Esophagus mucosa (tissue), 1 donor: ENCODE measurements around the gene MYO3A. TPM values are rescaled to one million over a fixed set of nuclear protein-coding genes. Genes with fewer than 3 reads are reported as not detected.
"Not testable (repeated sequence)": the region's sequence is repeated elsewhere in the genome, so short reads cannot be mapped to it uniquely, and the experiment has no call there.

ENCODE experiments used
- ATAC-seq: fragments of 200-7000 bp; cut with Tn5 transposase; one replicate; pipeline ENCODE4 v1.9.1; 2020
- total RNA-seq: library from RNA; stranded (reverse); gene quantifications from one replicate; pipeline ENCODE4 v1.2.4, GENCODE V29; 2023
- donor health status: DM: yes; HTN: yes; CAD: no.

Gene MYO3A
- total RNA-seq, 1 donor from 2014 or later, result 0.20 TPM

DNA sequence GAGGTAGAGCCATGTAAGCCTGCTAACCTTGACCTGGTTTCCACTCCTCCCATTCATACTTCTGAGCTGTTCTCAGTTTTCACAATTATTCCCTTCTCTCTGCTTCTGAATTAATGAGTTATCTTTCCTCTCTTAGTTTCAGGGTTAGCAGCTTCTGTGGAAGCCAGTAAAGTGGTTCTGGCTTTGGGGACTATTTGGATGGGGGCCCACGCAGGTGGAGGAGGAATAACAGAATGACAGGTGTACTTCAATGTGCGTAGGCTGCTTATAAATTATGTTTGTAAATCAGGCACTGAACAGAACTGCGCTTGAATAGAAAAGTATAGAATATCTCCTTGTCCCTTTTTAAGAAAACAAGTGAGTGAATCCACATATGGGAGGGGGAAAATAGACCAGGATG is 153.6 kb downstream of the MYO3A start:
- ATAC-seq, result no peak

DNA sequence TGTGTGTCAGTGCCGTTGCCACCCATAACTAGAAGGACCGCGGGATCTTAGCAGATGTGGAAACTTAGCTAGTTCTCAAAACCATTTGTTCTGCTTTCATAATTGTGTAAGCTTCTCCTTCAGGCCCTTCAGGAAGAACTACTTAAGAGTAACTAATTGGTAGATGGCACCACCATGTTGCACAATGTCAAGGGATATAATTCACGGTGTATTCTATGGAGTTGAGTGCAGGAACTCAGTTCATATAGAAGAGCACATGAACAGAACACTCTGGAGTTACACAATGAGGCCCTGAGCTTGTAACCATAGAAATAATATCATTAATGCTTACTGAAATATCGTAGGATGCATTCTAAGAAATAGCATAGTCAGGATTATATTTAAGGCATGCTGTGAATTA is 156.0 kb downstream of the MYO3A start:
- no peak for ATAC-seq

DNA sequence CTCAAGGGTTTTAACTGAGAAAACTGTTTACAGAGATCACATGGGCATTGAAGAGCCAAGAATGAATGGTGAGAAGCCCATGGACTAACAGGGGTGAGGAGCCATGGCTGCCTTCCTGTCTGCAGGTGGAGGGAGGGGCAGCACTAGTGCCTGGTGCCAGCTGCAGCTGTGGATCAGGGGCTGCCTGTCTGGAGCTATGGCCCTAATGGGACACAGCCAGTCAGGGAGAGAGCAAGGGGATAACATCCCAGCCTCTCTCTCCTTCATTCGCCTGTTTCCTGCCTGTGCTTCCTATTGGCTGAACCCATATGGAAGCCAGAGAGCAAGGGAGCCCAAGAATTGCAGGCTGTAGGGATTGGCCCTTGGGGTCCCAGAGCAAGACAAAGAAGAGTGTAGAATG is 156.7 kb downstream of the MYO3A start:
- no peak for ATAC-seq

DNA sequence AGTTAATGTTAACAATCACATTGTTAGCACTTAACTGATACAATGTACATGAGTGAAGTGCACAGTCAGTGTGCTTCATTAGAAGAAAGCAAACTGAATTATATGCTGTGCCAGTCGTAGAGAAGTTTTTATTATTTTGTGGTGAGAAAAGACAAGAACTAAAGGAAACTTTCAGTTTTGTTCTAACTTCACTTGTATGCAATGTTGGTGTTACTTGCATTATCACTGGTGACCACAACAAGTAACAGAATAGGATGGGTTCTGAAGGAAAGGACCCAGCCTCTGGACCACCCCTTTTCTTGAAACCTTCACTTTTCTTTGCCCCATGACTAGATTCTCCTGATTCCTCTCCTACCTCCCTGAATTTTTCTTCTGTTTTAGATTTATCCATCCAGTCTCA is 159.2 kb downstream of the MYO3A start:
- ATAC-seq, result no peak

DNA sequence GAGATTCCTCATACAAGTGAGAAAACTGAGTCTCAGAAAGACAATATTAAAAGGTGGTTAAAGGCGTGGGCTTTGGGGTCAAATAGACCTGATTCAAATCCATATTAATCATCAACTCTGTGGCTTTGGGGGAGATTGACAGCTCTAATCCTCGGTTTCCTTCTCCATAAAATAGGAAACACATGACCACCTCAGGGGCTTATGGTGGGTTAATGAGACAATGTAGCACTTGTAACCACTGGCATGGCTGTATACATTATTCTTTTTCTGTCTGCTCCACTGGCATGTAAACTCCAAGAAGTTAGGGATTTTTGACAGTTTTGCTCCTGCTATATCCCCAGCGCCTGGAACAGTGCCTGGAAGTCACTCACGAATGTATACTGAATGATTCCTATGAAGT is 161.8 kb downstream of the MYO3A start:
- ATAC-seq, result no peak

DNA sequence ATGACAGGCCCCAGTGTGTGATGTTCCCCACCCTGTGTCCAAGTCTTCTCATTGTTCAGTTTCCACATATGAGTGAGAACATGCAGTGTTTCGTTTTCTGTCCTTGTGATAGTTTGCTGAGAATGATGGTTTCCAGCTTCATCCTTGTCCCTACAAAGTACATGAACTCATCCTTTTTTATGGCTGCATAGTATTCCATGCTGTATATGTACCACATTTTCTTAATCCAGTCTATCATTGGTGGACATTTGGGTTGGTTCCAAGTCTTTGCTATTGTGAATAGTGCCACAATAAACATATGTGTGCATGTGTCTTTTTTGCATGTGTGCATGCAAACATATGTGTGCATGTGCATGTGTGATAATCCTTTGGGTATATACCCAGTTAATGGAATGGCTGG is 163.5 kb downstream of the MYO3A start:
- not testable (repeated sequence) for ATAC-seq

DNA sequence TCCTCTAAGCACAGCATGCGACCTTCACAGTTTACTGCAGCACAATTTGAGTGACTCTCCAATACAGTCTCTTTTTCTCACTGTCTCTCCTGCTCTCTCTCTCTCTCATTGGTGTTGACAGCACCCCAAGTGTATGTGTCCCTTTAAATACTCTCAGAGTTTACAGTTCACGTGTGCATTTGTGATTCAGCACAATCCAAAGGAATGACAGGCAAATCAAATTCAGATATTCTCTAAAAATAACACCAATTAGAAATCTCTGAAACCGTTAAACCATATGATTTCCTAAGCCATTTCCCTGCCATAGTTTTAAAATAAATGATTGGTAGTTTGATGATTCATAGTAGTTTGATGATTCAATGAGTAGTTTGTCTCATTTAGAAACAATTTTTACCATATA is 178.5 kb downstream of the MYO3A start:
- ATAC-seq, result no peak

DNA sequence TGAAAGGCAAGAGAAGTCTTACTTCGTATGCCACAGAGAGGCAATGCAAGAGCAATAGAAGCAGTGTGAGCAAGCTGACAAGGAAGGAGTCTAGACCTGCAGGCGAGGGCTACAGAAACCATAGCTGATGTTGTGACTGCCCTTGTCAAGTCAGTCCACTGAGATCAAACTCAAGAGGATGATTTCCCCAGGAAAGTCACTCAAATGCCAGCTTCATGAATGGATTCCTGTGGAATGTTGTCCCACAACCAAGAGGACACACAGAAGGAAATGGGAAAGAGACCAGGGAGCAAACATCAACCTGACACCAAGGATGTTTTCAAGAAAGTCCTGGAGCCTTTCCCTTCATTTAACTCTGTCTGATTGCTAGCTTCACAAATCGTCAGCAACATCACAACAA is 204.6 kb downstream of the MYO3A start:
- ATAC-seq, result no peak

DNA sequence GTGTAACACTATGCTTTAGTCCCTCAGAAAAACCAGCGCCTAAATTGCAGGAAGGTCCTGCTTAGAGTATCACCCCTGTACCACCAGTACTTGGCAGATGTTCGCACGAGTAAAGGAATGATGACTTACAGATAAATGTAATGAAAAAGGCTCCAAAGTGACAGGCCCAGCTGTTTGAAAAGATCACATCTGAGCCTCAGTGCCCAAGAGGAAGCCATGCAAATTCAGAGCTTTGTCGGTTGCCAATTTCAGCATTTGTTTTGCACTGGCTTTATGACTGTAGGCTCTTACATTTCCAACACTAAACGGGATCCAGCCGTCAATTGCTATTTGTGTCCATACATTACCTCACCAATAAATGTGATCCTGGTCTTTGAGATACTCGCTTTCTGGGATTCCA is 222.0 kb downstream of the MYO3A start:
- no peak for ATAC-seq

DNA sequence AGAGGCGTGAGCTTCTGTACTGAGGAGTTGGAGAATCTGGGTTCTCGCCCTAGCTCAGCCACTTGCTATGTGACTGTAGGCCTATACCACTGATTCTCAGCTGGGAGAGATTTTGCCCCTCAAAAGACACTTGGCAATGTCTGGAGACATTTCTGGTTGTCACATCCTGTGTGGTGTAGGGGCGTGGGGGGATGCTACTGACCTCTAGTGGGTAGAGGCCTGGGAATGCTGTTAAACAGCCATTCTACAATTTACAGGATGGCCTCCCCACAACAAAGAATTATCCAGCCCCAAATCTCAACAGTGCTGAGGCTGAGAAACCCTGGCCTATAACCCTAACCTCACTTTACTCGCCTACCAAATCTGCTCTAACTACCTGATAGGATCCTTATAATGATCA is 223.7 kb downstream of the MYO3A start:
- ATAC-seq, result no peak

DNA sequence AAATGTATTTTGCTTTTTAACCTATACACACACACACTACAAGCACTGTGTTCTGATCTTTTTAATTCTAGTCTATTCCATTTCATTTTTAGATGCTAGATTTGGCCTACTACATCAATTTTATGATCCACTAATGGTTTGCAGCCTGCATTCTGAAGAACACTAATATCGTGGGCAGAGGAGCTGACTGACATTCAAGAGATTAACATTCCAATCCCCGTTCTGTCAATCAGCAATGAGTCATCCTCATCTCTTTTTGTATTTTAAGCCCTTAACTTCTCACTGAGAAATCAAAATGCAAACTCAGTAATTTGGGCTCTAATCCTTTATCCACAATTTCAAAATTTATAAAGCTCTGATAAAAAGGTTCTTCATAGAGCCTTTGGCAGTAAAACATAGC is 235.4 kb downstream of the MYO3A start:
- no peak for ATAC-seq

DNA sequence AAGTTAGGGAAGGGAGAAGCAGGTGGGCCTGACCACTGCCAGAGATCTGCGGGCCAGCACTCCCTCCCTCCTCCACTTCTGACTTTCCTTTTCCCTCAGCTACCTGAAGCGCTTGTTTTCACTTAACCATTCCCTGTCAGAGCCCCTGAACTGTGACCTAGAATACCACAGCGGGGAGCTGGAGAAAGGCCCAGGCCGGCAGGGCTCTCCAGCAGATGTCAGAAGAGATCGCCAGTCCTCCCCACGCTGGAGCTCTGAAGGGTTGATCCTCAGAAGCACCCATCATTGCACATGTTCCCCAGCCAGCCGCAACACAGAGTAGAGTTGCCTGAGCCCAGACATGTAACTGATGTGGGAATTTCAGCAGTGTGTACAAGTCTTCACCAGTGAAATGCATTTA is 238.1 kb downstream of the MYO3A start:
- ATAC-seq, result no peak

DNA sequence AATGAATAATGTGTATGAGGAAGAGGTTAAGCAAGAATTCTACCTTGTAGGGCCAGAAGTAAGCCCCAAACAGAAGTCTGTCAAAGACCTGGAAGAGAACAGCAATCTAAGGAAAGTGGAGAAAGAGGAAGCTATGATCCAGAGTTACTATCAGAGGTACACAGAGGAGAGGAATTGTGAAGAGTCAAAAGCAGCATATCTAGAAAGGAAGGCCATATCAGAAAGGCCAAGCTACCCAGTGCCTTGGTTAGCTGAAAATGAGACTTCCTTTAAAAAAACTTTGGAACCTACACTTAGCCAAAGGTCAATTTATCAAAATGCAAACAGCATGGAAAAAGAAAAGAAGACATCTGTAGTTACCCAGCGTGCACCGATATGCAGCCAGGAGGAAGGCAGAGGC is 239.8 kb downstream of the MYO3A start:
- no peak for ATAC-seq

DNA sequence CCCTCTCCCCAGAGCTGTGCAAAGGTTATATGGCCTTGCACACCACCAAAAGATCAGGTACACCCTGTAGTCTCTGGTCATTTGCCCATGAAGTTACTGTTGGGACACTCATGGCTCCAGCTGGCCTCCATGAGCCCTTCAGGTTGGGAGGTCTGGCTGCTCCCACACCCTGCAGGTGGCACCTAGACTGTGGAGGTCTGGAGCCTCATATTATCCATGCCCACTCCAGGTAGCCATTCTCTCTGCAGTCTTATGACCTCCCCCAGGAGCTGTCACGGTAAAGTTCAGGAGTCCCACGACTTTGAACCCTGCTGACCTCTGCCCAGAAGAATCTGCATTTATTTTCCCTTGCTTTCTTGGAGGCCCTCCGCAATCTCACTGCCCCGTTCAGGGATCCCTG is 243.3 kb downstream of the MYO3A start:
- ATAC-seq, result no peak

DNA sequence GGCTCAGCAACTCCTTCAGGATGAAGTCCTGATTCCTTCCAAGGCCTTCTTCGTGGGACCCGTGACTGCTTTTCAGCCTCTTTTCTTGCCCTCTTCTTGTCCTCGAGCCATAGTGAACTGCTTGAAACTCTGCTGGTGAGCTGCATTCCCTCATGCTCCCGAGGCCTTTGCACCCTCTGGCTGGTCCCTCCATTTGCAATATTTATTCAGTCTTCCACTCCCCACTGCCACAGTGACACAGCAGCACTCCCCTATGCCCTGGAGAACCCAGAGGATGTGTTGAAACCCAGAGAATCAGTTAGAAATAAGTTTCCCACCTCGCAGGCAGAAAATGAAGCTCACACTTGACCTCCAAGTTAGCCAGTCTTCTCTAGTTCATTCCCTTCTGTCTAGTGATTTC is 260.2 kb downstream of the MYO3A start:
- no peak for ATAC-seq

DNA sequence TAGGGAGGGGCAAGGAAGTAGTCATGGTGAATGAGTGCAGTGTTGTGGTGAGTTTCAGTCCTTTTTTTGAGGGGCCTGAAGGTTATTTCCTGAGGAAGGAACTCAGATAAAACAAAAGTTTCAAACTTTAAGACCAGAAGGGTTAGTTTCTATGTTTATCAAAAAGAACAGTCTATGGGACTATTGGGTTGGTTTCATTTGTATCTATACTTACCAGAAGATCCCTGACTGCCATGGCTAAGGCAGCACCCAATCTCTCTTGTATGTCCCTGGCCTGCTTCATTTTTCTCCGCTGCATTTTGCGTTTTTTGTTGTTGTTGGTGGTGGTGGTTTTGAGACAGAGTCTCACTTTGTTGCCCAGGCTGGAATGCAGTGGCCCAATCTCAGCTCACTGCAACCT is 263.2 kb downstream of the MYO3A start:
- ATAC-seq, result no peak

DNA sequence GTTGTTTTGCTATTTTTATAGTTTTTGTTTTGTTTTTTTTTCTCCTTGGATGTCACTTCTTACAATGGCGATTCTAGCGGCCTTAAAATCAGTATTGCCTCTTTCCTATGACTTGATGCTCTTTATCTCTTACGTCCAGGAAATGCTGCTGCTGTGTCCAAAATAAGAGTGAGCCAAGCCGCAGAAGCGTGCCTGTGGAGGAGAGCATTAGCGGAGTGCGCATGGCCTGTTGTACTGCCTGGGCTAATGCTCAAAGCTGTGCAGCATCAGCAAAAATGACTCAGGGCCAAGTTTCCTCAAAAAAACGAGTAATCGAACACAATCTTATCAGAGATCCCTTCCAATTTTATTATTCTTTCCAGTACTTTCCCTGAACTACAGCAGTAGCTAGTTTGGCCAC is 264.1 kb downstream of the MYO3A start:
- ATAC-seq, result no peak

DNA sequence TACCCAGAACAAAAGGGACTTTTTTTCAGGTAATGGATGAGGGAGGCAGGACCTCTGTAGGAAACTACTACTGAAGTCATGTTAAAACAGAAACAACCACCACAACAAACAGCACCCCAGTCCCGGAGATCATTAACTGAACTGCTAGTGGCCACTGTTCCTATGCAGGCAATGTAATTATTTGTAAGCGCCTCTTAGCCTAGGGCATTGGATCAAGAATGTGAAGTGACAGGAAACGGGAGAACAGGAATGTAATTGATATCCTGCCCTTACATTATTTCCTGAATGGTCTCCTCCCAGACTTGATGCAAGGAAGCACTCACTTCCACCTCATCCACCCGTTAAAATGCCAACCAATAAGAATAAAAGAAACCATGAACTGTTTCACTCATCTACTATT is 265.8 kb downstream of the MYO3A start:
- ATAC-seq, result no peak

DNA sequence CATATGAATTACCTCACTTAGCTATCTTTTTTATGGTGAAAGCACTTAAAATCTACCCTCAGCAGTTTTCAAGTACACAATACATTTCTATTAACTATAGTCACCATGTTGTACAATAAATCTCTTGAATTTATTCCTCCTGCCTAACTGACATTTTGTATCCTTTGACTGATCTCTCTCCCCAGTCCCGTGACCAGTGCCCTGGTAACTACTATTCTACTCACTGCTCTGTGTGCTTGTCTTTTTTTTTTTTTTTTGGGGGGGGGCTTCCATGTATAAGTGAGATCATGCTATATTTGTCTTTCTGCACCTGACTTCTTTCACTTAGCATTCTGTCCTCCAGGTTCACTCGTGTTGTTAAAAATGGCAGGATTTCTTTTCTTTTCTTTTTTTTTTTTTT is 271.2 kb downstream of the MYO3A start:
- ATAC-seq, result no peak

DNA sequence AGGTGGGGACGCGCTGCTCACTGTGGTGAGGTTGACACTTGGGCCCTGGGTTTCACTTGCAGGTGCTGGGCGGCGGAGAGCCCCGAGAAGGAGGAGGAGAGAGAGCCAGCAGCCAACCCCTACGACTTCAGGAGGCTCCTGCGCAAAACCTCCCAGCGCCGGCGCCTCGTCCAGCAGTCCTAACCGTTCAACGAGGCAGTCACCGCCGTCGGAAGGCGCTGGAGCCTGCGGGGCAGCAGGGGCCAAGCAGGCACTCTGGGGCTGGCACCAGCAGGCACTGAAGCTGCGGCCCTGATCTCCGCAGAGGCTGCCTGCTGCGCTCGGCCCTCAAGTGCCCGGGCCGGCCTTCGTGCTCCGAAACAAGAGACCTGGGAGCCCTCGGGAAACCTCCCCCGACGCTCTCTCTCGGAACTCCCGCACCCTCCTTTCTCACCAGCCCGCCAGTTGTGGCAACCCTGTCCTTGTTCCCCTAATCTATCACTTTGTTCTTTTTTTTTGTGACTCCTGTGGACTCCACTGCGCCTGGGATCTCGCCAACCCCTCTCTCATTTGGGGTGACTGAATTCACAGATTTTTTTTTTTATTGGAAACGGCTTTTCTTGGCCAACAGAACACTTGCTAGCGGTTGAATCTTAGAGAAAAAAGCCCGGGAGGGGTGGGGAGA is 277.9 kb downstream of the MYO3A start:
- ATAC-seq, result no peak

DNA sequence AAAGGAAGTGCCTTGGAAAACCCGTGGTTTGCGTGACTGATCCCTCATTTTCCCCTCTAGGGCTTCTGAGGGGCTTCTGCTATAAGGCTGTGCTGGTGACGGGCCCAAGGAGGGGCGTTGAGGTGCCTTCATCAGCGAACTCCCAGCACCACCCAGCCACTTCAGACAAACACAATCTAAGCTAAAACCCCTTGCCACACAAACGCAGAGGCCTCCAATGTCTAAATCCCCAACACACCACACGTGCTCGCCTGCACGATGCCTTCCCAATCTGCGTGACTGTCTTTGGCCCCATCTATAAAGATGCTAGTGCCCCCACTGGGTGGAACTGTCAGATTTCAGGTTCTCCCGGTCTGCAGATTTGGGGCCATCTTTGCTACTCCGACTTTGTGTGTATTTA is 278.5 kb downstream of the MYO3A start:
- ATAC-seq, result no peak

DNA sequence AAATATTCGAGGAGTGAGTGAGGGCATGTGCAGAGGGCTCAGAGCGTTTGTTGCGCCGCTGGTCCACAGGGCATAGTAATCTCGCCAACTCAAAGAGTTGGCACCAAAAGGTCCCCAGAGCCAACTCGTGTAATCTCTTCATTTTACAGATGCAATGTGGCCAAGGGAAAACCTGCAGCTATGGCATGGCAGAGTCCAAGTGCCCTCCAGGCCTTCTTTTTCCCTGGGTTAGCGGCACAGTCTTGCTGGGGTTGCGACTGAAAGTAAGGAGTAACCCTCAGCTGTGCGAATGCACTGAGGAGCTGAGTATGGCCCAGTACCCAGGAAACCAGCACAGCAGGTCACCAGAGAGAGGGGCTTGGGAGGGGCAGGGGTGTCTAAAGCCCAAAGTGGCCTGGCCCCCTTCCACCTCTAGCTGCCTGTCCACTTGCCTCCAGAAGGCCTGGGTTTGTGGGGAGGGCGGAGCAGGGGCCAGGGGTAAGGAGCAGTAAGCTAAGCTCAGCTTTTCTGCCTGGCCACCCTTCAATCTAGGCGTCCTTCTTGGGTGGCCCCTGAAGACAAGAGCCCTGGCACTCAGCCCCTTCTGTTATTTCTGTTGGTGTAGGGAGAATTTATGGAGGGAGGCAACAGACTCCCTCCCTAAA is 279.2 kb downstream of the MYO3A start:
- no peak for ATAC-seq

DNA sequence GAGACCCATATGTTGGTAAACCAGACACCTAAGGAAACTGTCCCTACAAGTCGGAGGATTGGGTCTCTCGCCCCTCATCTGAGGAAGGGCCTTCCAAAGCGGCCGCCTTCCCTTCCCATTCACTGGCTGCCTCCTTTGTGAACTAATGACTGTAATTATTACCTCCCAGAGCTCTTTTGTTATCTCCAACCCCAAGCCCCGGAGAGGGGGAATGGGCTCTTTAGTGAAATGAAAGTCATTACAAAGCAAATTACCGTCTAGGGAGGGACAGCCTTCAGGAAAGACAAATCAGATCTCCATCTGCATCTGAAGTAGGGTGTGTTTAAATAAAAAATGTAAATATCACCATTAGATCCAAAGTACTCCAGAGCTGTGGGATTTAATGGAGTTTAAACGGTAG is 280.0 kb downstream of the MYO3A start:
- ATAC-seq, result no peak

DNA sequence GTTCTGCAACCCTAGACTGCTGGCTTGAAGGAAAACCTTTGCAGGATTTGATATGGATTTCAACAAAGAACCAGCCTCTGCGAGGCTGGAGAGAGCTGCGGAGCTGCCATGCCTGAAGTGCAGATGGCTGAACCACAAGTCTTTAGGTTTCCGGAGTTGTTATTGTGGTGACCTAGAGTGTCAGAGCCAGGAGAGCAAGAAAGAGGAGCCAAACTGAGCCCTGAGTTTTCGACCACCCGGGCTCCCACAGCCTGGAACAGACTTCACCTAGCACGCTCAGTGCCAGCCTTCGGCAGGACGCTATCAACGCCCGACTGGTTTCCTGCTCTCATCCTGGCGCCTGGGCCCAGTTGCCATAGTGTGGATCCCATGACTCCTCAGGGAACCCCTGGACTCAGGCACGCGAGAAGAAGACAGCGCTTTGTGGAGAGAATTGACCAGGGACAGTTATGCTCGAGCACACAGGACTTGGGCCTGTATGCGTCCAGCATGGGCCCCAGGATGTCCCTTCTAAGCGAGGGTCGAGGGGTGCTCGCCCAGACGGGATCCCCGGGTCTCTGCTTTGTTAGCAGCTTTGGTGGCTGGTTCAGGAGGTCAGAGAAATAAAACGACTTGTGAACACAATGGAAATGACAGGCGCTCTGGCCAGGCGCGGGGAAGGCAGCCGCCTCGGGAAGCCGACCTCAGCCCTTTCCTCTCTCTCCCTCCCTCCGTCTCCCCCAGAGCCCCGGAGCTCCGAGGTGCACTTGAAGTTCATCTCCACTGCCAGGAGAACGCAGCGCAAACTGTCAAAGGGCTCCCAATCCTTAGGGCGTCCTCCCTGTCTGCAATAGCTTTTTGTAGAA is 280.7 kb downstream of the MYO3A start:
- no peak for ATAC-seq
